ENCODE data around the gene PHAF1. TPM values are rescaled to one million over a fixed set of nuclear protein-coding genes. Genes with fewer than 3 reads are reported as not detected.
A peak's percentile ranks its signal among the peaks of the same experiment; 100 is the strongest.

PHAF1 gene
- total RNA-seq, 1 experiment from 2014 or later = 19.2 TPM

- DNase-seq (ENCODE audit: low read depth, low spot score) = no peak
- peak overlapping the region; percentile 86 for H3K4me2 ChIP-seq (ENCODE audit: low read length)
- ATAC-seq = no peak
- H4K20me1 ChIP-seq (ENCODE audit: insufficient read depth) = no peaks in the 10 kb centered on the region
- no peak overlapping the region for H2AFZ ChIP-seq (ENCODE audit: low read depth, low read length, poor library complexity, severe bottlenecking)
- ChIA-PET POLR2A (interaction anchor here (0.5 to 2.7 kb wide), 3 partner anchors 9 to 235 kb away, joined by 3 to 17 read pairs (median 11); partner anchors contain the start of gene NOL3), RAD21 (ENCODE audit: low non-redundant PET in 1 of 2, low total read pairs in 2 of 2, uncharacterized antibody in 2 of 2, unreplicated experiment in 2 of 2) (no interaction called here), CTCF (interaction anchor here (3.4 to 5.7 kb wide), 2 partner anchors 7 to 144 kb away, joined by 21 to 52 read pairs; partner anchors contain the start of gene NOL3)
- no peak for TF ChIP-seq YY1 (IDR thresholded peaks at IDR 0.05; ENCODE audit: extremely low read depth, insufficient replicate concordance, low read depth, low read length)
- intact Hi-C loops (cut with micrococcal nuclease) = no loop called here
- no peaks in the 10 kb centered on the region for H3K27me3 ChIP-seq (ENCODE audit: insufficient read depth, low read length)
- peak overlapping the region; percentile 80 to 98 for H3K4me3 ChIP-seq (replicated peaks in 1 of 2; ENCODE audit: low read depth in 1 of 2, low read length in 2 of 2)
- H3K79me2 ChIP-seq (ENCODE audit: insufficient read depth, low read length) = no peaks in the 10 kb centered on the region; the same call in 1 of the 2 replicates
- H3K9me2 ChIP-seq (ENCODE audit: insufficient read depth) = no peaks in the 10 kb centered on the region
- peak overlapping the region; percentile 36; the same call in 1 of the 2 replicates for H3K27ac ChIP-seq (ENCODE audit: low read depth, low read length)
- BruUV-seq (replicated peaks) = no TSS peak
- H3K9me3 ChIP-seq (ENCODE audit: control insufficient read depth in 1 of 2, insufficient read depth in 1 of 2, low read depth in 1 of 2, low read length in 2 of 2) = no peaks in the 10 kb centered on the region
- H3K4me1 ChIP-seq (ENCODE audit: control insufficient read depth in 1 of 2, insufficient read depth in 2 of 2, low read length in 2 of 2) = peaks cover 21 to 36% of the 10 kb centered on the region in 2 experiments
- H3K36me3 ChIP-seq (ENCODE audit: control insufficient read depth in 1 of 2, insufficient read depth in 2 of 2, low read length in 2 of 2) = no peaks in the 10 kb centered on the region
- H3K9ac ChIP-seq (ENCODE audit: low read length) = peak overlapping the region; percentile 90
Observed at GRCh38 chr16:67161595-67162058, 51.9 kb downstream of the PHAF1 start.

- Histone ChIP-seq H3K4me1 (ENCODE audit: control insufficient read depth in 1 of 2, insufficient read depth in 2 of 2, low read length in 2 of 2) (peaks cover 21 to 36% of the 10 kb centered on the region in 2 experiments), H3K36me3 (ENCODE audit: control insufficient read depth in 1 of 2, insufficient read depth in 2 of 2, low read length in 2 of 2) (no peaks in the 10 kb centered on the region), H3K4me3 (replicated peaks in 1 of 2; ENCODE audit: low read depth in 1 of 2, low read length in 2 of 2) (no peak overlapping the region), H3K9ac (ENCODE audit: low read length) (no peak overlapping the region), H3K9me3 (ENCODE audit: control insufficient read depth in 1 of 2, insufficient read depth in 1 of 2, low read depth in 1 of 2, low read length in 2 of 2) (no peaks in the 10 kb centered on the region), H3K27ac (ENCODE audit: low read depth, low read length) (no peak overlapping the region; the same call in 1 of the 2 replicates), H4K20me1 (ENCODE audit: insufficient read depth) (no peaks in the 10 kb centered on the region), H3K79me2 (ENCODE audit: insufficient read depth, low read length) (no peaks in the 10 kb centered on the region; the same call in 1 of the 2 replicates), H3K9me2 (ENCODE audit: insufficient read depth) (no peaks in the 10 kb centered on the region), H3K4me2 (ENCODE audit: low read length) (no peak overlapping the region), H2AFZ (ENCODE audit: low read depth, low read length, poor library complexity, severe bottlenecking) (no peak overlapping the region), H3K27me3 (ENCODE audit: insufficient read depth, low read length) (no peaks in the 10 kb centered on the region)
- DNase-seq (ENCODE audit: low read depth, low spot score) (no peak), ATAC-seq (no peak)
- POLR2A ChIA-PET = interaction anchor here (0.5 to 2.7 kb wide), 2 partner anchors 11 to 234 kb away, joined by 3 to 11 read pairs; no protein-coding TSS in a partner anchor
- CTCF ChIA-PET = interaction anchor here (3.4 kb wide), 1 partner anchor 145 kb away, joined by 21 read pairs; no protein-coding TSS in a partner anchor
- no TSS peak for BruUV-seq (replicated peaks)
- intact Hi-C loops (cut with micrococcal nuclease) = no loop called here
- TF ChIP-seq SP1 (IDR thresholded peaks at IDR 0.05; ENCODE audit: low read depth) (no peak), SRF (IDR thresholded peaks at IDR 0.05; ENCODE audit: low read depth) (no peak), FOSL1 (IDR thresholded peaks at IDR 0.05; ENCODE audit: low read depth) (no peak), TCF7L2 (IDR thresholded peaks at IDR 0.05; ENCODE audit: borderline replicate concordance, extremely low read depth, insufficient read depth, insufficient read length) (no peak), SIN3A (IDR thresholded peaks at IDR 0.05; ENCODE audit: low read depth) (no peak), POLR2A (IDR thresholded peaks at IDR 0.05; ENCODE audit: borderline replicate concordance, extremely low read depth, insufficient read depth, insufficient read length) (no peak), CEBPB (IDR thresholded peaks at IDR 0.05; ENCODE audit: low read depth) (no peak)
- RAD21 ChIA-PET (ENCODE audit: low non-redundant PET in 1 of 2, low total read pairs in 2 of 2, uncharacterized antibody in 2 of 2, unreplicated experiment in 2 of 2) = no interaction called here
Observed at GRCh38 chr16:67162506-67163163, 52.9 kb downstream of the PHAF1 start.
